HCT116 (cell line): Measurements from ENCODE around the gene GIT2. TPM values are rescaled to one million over a fixed set of nuclear protein-coding genes. Genes with fewer than 3 reads are reported as not detected.

ENCODE experiments used
- ATAC-seq: fragments of 200-7000 bp; cut with Tn5 transposase; 2 replicates; pipeline ENCODE4 v1.9.1; 2020; ENCODE audit warnings: mild to moderate bottlenecking, moderate library complexity
- BruUV-seq: library from RNA; stranded (reverse); fragments of 400-500 nt; replicated peaks from 2 replicates; lab custom pipeline; 2021; lab: Mats Ljungman, UMichigan
- CTCF ChIA-PET: fragments of 300-600 bp; sonication (Branson Sonifier 250); formaldehyde crosslinking; loops from one replicate; lab custom pipeline; 2021; ENCODE audit warnings: antibody characterized with exemption; lab: Charles Lee
- POLR2A ChIA-PET: fragments of 300-600, 350-600 bp; sonication (Branson Sonifier 250); formaldehyde crosslinking; loops from one replicate; lab custom pipeline; 2021; ENCODE audit warnings: antibody characterized with exemption; lab: Charles Lee
- RAD21 ChIA-PET, 2 experiments: fragments of 300-600 bp; sonication (Branson Sonifier 250); formaldehyde crosslinking; loops; one replicate each; lab custom pipeline; 2023; ENCODE audit warnings: low total read pairs in 2 of 2; ENCODE audit not compliant: uncharacterized antibody in 2 of 2, unreplicated experiment in 2 of 2, low non-redundant PET in 1 of 2; lab: Charles Lee
- DNase-seq: peaks from one replicate; pipeline ENCODE4 v3.0.0-alpha.2; 2010; ENCODE audit warnings: low read depth, low spot score
- H2AFZ ChIP-seq: fragments of 200-600 bp; shearing (Covaris generic), sonication (generic); 2 replicates; pipeline ENCODE4 v1.6.1; 2017; ENCODE audit warnings: low read depth, mixed run types, mixed read lengths, antibody characterized with exemption, low read length; ENCODE audit not compliant: poor library complexity, severe bottlenecking
- H3K27ac ChIP-seq: 2 replicates; pipeline ENCODE4 v1.5.1; 2012; ENCODE audit warnings: low read depth, low read length
- H3K27me3 ChIP-seq: fragments of 200-600 bp; sonication (generic); 2 replicates; pipeline ENCODE4 v1.6.1; 2016; ENCODE audit warnings: mixed run types, low read length, mixed read lengths; ENCODE audit not compliant: insufficient read depth
- H3K36me3 ChIP-seq, 2 experiments: fragments of 200-500 bp in 1 of 2; fragments of 200-600 bp in 1 of 2; sonication (Bioruptor generic) in 1 of 2; sonication (generic) in 1 of 2; 2 replicates each; pipeline versions ENCODE4 v1.5.1 to v1.6.1; 2014 to 2016; ENCODE audit warnings: low read length in 2 of 2, inconsistent platforms in 1 of 2, mixed read lengths in 1 of 2, mixed run types in 1 of 2; ENCODE audit not compliant: insufficient read depth in 2 of 2, control insufficient read depth in 1 of 2
- H3K4me1 ChIP-seq, 2 experiments: fragments of 200-600 bp in 1 of 2; sonication (generic) in 1 of 2; 2 replicates each; pipeline versions ENCODE4 v1.5.1 to v1.6.1; 2012 to 2017; ENCODE audit warnings: low read length in 2 of 2, inconsistent platforms in 1 of 2, mild to moderate bottlenecking in 1 of 2, mixed read lengths in 1 of 2, mixed run types in 1 of 2, moderate library complexity in 1 of 2; ENCODE audit not compliant: insufficient read depth in 2 of 2, control insufficient read depth in 1 of 2
- H3K4me2 ChIP-seq: fragments of 200-600 bp; sonication (generic); 2 replicates; pipeline ENCODE4 v1.6.1; 2017; ENCODE audit warnings: mixed run types, low read length, mixed read lengths
- H3K4me3 ChIP-seq, 2 experiments: fragments of 200-600 bp in 1 of 2; sonication (generic) in 1 of 2; replicated peaks in 1 of 2; 2 replicates each; pipeline ENCODE4 v1.5.1; 2011 to 2016; ENCODE audit warnings: low read length in 2 of 2, control low read depth in 1 of 2, low read depth in 1 of 2, mild to moderate bottlenecking in 1 of 2, mixed read lengths in 1 of 2, mixed run types in 1 of 2
- H3K79me2 ChIP-seq: fragments of 200-600 bp; sonication (generic); 2 replicates; pipeline ENCODE4 v1.6.1; 2017; ENCODE audit warnings: mild to moderate bottlenecking, mixed run types, low read length, moderate library complexity, mixed read lengths; ENCODE audit not compliant: insufficient read depth
- H3K9ac ChIP-seq: fragments of 200-600 bp; sonication (generic); 2 replicates; pipeline ENCODE4 v1.6.1; 2016; ENCODE audit warnings: low read length, mixed read lengths
- H3K9me2 ChIP-seq: fragments of 200-600 bp; sonication (generic), shearing (Covaris generic); 2 replicates; pipeline ENCODE4 v1.6.1; 2017; ENCODE audit warnings: mixed run types, mild to moderate bottlenecking, moderate library complexity; ENCODE audit not compliant: insufficient read depth
- H3K9me3 ChIP-seq, 2 experiments: fragments of 200-500 bp in 1 of 2; fragments of 200-600 bp in 1 of 2; sonication (Bioruptor generic) in 1 of 2; sonication (generic) in 1 of 2; 2 replicates each; pipeline ENCODE4 v1.6.1; 2014 to 2017; ENCODE audit warnings: low read length in 2 of 2, mixed read lengths in 2 of 2, inconsistent platforms in 1 of 2, low read depth in 1 of 2, mild to moderate bottlenecking in 1 of 2, mixed run types in 1 of 2, moderate library complexity in 1 of 2; ENCODE audit not compliant: control insufficient read depth in 1 of 2, insufficient read depth in 1 of 2
- H4K20me1 ChIP-seq: fragments of 200-600 bp; sonication (generic), shearing (Covaris generic); 2 replicates; pipeline ENCODE4 v1.6.1; 2017; ENCODE audit warnings: mixed run types, mild to moderate bottlenecking, moderate library complexity; ENCODE audit not compliant: insufficient read depth
- CBX3 ChIP-seq: IDR thresholded peaks from 2 replicates; pipeline ENCODE4 v1.6.1; 2012; ENCODE audit warnings: low read depth
- CEBPB ChIP-seq: IDR thresholded peaks from 2 replicates; pipeline ENCODE4 v1.6.1; 2012; ENCODE audit warnings: low read depth
- EGR1 ChIP-seq: IDR thresholded peaks from 2 replicates; pipeline ENCODE4 v1.6.1; 2012; ENCODE audit warnings: low read depth
- EZH2phosphoT487 ChIP-seq: fragments of 200-600 bp; IDR thresholded peaks from 2 replicates; pipeline ENCODE4 v1.6.1; 2018; ENCODE audit warnings: antibody characterized with exemption, borderline replicate concordance
- FOSL1 ChIP-seq: IDR thresholded peaks from 2 replicates; pipeline ENCODE4 v1.6.1; 2012; ENCODE audit warnings: low read depth
- RAD21 ChIP-seq: IDR thresholded peaks from 2 replicates; pipeline ENCODE4 v1.6.1; 2012; ENCODE audit warnings: low read depth, mild to moderate bottlenecking
- SP1 ChIP-seq: IDR thresholded peaks from 2 replicates; pipeline ENCODE4 v1.6.1; 2012; ENCODE audit warnings: low read depth
- SRF ChIP-seq: IDR thresholded peaks from 2 replicates; pipeline ENCODE4 v1.6.1; 2012; ENCODE audit warnings: low read depth
- YY1 ChIP-seq: IDR thresholded peaks from 2 replicates; pipeline ENCODE4 v1.6.1; 2011; ENCODE audit warnings: low read length, low read depth, moderate library complexity, mild to moderate bottlenecking; ENCODE audit not compliant: insufficient replicate concordance; ENCODE audit errors: extremely low read depth
- ZFX ChIP-seq: fragments of 450-650 bp; IDR thresholded peaks from 2 replicates; pipeline ENCODE4 v1.6.1; 2017
- intact Hi-C: fragments of 100-400 bp; cut with micrococcal nuclease; formaldehyde crosslinking; loops from 2 replicates; pipeline ENCODE4 v1.10.0; 2022
- total RNA-seq: library from RNA; stranded (reverse); gene quantifications from one replicate; pipeline ENCODE4 v1.2.1, GENCODE V29; 2021; ENCODE audit not compliant: unreplicated experiment
- TF ChIP-seq, protein P1 (sequence below): IDR thresholded peaks from 2 replicates; pipeline ENCODE4 v1.6.1; 2012

GIT2 gene
- total RNA-seq, 1 experiment from 2014 or later: 21.5 TPM

- Histone ChIP-seq H3K36me3 (peaks cover 25 to 41% of the 10 kb centered on the region in 2 experiments; a peak in 3 of 4 replicates), H3K4me2 (no peak overlapping the region)
- ChIA-PET CTCF (no interaction called here), POLR2A (no interaction called here)
- BruUV-seq: no TSS peak
- intact Hi-C loops: no loop called here
- TF ChIP-seq SP1: no peak
- TF ChIP-seq ZFX: no peak
- TF ChIP-seq, protein P1, sequence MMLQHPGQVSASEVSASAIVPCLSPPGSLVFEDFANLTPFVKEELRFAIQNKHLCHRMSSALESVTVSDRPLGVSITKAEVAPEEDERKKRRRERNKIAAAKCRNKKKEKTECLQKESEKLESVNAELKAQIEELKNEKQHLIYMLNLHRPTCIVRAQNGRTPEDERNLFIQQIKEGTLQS: no peak
- TF ChIP-seq RAD21: no peak
- TF ChIP-seq YY1: no peak
- TF ChIP-seq CEBPB: no peak
- TF ChIP-seq, all 23 proteins: peak for 0
- Histone ChIP-seq H3K9me3 (no peaks in the 10 kb centered on the region), H3K27me3 (no peaks in the 10 kb centered on the region), H3K4me3 (no peak overlapping the region), H3K9me2 (no peaks in the 10 kb centered on the region), H2AFZ (no peak overlapping the region), H3K79me2 (peaks cover 18% of the 10 kb centered on the region; the same call in 1 of the 2 replicates), H3K27ac (no peak overlapping the region), H3K4me1 (peaks cover 6 to 14% of the 10 kb centered on the region in 2 experiments; a peak in 2 of 4 replicates), H4K20me1 (no peaks in the 10 kb centered on the region), H3K9ac (no peak overlapping the region)
- ATAC-seq: no peak
- RAD21 ChIA-PET: no interaction called here
- DNase-seq: no peak
Observed at GRCh38 chr12:109905301-109905700, 90.9 kb downstream of the GIT2 start.

DNA sequence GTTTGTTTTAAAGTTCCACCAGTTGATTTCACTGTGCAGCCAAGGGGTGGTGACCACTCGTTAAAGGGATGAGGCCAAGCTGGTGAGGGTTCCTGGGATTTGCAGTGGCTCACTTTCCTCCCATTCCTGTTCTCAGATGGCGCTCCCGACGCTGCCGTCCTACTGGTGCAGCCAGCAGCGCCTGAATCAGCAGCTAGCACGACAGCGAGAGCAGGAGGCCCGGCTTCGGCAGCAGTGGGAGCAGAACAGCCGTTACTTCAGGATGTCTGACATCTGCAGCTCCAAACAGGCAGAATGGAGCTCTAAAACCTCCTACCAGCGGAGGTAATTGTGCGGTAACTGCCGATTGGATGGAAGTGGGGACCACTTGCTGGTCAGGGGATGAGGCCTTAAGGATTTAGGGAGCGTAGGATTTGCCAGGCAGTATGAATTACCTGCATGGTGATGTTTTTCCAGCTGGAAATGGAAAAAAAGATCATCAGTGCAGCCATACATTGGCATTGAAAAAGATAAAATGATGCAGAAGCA is 93.2 kb downstream of the GIT2 start:
- Histone ChIP-seq H3K9ac (no peak overlapping the region), H2AFZ (no peak overlapping the region), H3K9me2 (no peaks in the 10 kb centered on the region), H4K20me1 (no peaks in the 10 kb centered on the region), H3K4me2 (no peak overlapping the region), H3K79me2 (peaks cover 18% of the 10 kb centered on the region; the same call in 1 of the 2 replicates), H3K27me3 (no peaks in the 10 kb centered on the region), H3K4me1 (peaks cover 6 to 25% of the 10 kb centered on the region in 2 experiments; a peak in 3 of 4 replicates), H3K36me3 (peaks cover 23 to 27% of the 10 kb centered on the region in 2 experiments; a peak in 3 of 4 replicates), H3K4me3 (no peak overlapping the region), H3K27ac (no peak overlapping the region), H3K9me3 (no peaks in the 10 kb centered on the region)
- BruUV-seq: no TSS peak
- DNase-seq (no peak), ATAC-seq (no peak)
- no peak for TF ChIP-seq SRF
- no peak for TF ChIP-seq CBX3
- TF ChIP-seq EZH2phosphoT487: no peak
- TF ChIP-seq FOSL1: no peak
- no peak for TF ChIP-seq EGR1
- no peak for TF ChIP-seq ZFX
- POLR2A ChIA-PET: no interaction called here
- intact Hi-C loops: no loop called here
- RAD21 ChIA-PET: no interaction called here
- CTCF ChIA-PET: no interaction called here
